H9 (cell line): ENCODE data around the gene P2RX2. TPM values are rescaled to one million over a fixed set of nuclear protein-coding genes. Genes with fewer than 3 reads are reported as not detected.

Experiments
- DNase-seq: peaks from one replicate; pipeline ENCODE4 v3.0.0-alpha.2; 2017
- H2AFZ ChIP-seq: one replicate; pipeline ENCODE4 v1.6.1; 2013; ENCODE audit warnings: mild to moderate bottlenecking, low read length, control low read depth, moderate library complexity
- H2AK5ac ChIP-seq: 2 replicates; pipeline ENCODE4 v1.6.1; 2013; ENCODE audit warnings: low read length, control low read depth, mixed read lengths; ENCODE audit not compliant: insufficient read length
- H2BK120ac ChIP-seq: one replicate; pipeline ENCODE4 v1.6.1; 2013; ENCODE audit warnings: low read depth, mild to moderate bottlenecking, low read length, control low read depth, inconsistent platforms; ENCODE audit not compliant: poor library complexity, severe bottlenecking
- H2BK12ac ChIP-seq: 2 replicates; pipeline ENCODE4 v1.6.1; 2013; ENCODE audit warnings: low read length, control low read depth, mixed read lengths, low read depth; ENCODE audit not compliant: insufficient read length
- H2BK15ac ChIP-seq: 2 replicates; pipeline ENCODE4 v1.6.1; 2013; ENCODE audit warnings: low read depth, low read length, control low read depth
- H2BK20ac ChIP-seq: one replicate; pipeline ENCODE4 v1.6.1; 2013; ENCODE audit warnings: low read depth, mild to moderate bottlenecking, low read length, control low read depth, inconsistent platforms; ENCODE audit not compliant: poor library complexity, severe bottlenecking
- H2BK5ac ChIP-seq: 2 replicates; pipeline ENCODE4 v1.6.1; 2013; ENCODE audit warnings: low read length, control low read depth, mixed read lengths; ENCODE audit not compliant: insufficient read length
- H3K14ac ChIP-seq: 2 replicates; pipeline ENCODE4 v1.6.1; 2013; ENCODE audit warnings: low read length, control low read depth; ENCODE audit not compliant: insufficient read depth
- H3K18ac ChIP-seq: 2 replicates; pipeline ENCODE4 v1.6.1; 2013; ENCODE audit warnings: low read depth, mild to moderate bottlenecking, mixed read lengths, low read length, control low read depth; ENCODE audit not compliant: insufficient read length
- H3K23ac ChIP-seq: 2 replicates; pipeline ENCODE4 v1.6.1; 2013; ENCODE audit warnings: low read length, control low read depth, mixed read lengths, low read depth; ENCODE audit not compliant: insufficient read length
- H3K23me2 ChIP-seq: 2 replicates; pipeline ENCODE4 v1.6.1; 2013; ENCODE audit warnings: low read depth, mild to moderate bottlenecking, mixed read lengths, low read length, control low read depth; ENCODE audit not compliant: insufficient read length, poor library complexity, severe bottlenecking
- H3K27ac ChIP-seq: 2 replicates; pipeline ENCODE4 v1.5.1; 2013; ENCODE audit warnings: low read length, control low read depth, mixed read lengths, low read depth; ENCODE audit not compliant: insufficient read length
- H3K27me3 ChIP-seq: 2 replicates; pipeline ENCODE4 v1.6.1; 2013; ENCODE audit warnings: low read length, control low read depth, inconsistent platforms; ENCODE audit not compliant: insufficient read depth
- H3K4ac ChIP-seq: 2 replicates; pipeline ENCODE4 v1.6.1; 2013; ENCODE audit warnings: low read depth, mild to moderate bottlenecking, control low read depth, inconsistent platforms, low read length, moderate library complexity
- H3K4me1 ChIP-seq: 2 replicates; pipeline ENCODE4 v1.6.1; 2013; ENCODE audit warnings: low read length, control low read depth, inconsistent platforms; ENCODE audit not compliant: insufficient read depth
- H3K4me2 ChIP-seq: 2 replicates; pipeline ENCODE4 v1.6.1; 2013; ENCODE audit warnings: low read length, control low read depth, mixed read lengths; ENCODE audit not compliant: insufficient read length, insufficient read depth
- H3K56ac ChIP-seq: 2 replicates; pipeline ENCODE4 v1.6.1; 2013; ENCODE audit warnings: low read depth, mild to moderate bottlenecking, mixed read lengths, low read length, control low read depth; ENCODE audit not compliant: insufficient read length
- H3K79me1 ChIP-seq: 2 replicates; pipeline ENCODE4 v1.6.1; 2013; ENCODE audit warnings: low read depth, mild to moderate bottlenecking, moderate library complexity, low read length, control low read depth, inconsistent platforms; ENCODE audit not compliant: insufficient read depth, poor library complexity, severe bottlenecking
- H3K79me2 ChIP-seq: 2 replicates; pipeline ENCODE4 v1.6.1; 2013; ENCODE audit warnings: low read length, control low read depth, inconsistent platforms; ENCODE audit not compliant: insufficient read depth
- H3K9ac ChIP-seq: 2 replicates; pipeline ENCODE4 v1.6.1; 2013; ENCODE audit warnings: low read length, control low read depth, mixed read lengths; ENCODE audit not compliant: insufficient read length; ENCODE audit errors: extremely low read depth
- H3K9me3 ChIP-seq: one replicate; pipeline ENCODE4 v1.6.1; 2013; ENCODE audit warnings: low read depth, low read length, inconsistent platforms; ENCODE audit not compliant: control insufficient read depth
- H3T11ph ChIP-seq: one replicate; pipeline ENCODE4 v1.6.1; 2013; ENCODE audit warnings: mild to moderate bottlenecking, low read length, control low read depth, inconsistent platforms
- H4K20me1 ChIP-seq: one replicate; pipeline ENCODE4 v1.6.1; 2013; ENCODE audit not compliant: control insufficient read depth, insufficient read length, insufficient read depth
- H4K5ac ChIP-seq: 2 replicates; pipeline ENCODE4 v1.6.1; 2013; ENCODE audit warnings: low read depth, mild to moderate bottlenecking, mixed read lengths, low read length, control low read depth; ENCODE audit not compliant: insufficient read length
- H4K8ac ChIP-seq: replicated peaks from 2 replicates; pipeline ENCODE4 v1.6.1; 2013; ENCODE audit warnings: low read length, control low read depth, mixed read lengths, low read depth; ENCODE audit not compliant: insufficient read length
- H4K91ac ChIP-seq: 2 replicates; pipeline ENCODE4 v1.6.1; 2013; ENCODE audit warnings: low read depth, mild to moderate bottlenecking, moderate library complexity, mixed read lengths, low read length, control low read depth; ENCODE audit not compliant: insufficient read length
- H3K27ac Mint-ChIP-seq, 3 experiments: 2 replicates in 2 of 3; 3 replicates in 1 of 3; pipeline ENCODE4 v1.8.0; 2020 to 2021; ENCODE audit warnings: mixed read lengths in 3 of 3, mild to moderate bottlenecking in 1 of 3, moderate library complexity in 1 of 3
- H3K27me3 Mint-ChIP-seq: 2 replicates; pipeline ENCODE4 v1.8.0; 2021; ENCODE audit warnings: low read depth, mild to moderate bottlenecking, moderate library complexity, mixed read lengths
- H3K36me3 Mint-ChIP-seq, 3 experiments: 2 replicates in 2 of 3; 3 replicates in 1 of 3; pipeline ENCODE4 v1.8.0; 2020 to 2021; ENCODE audit warnings: low read depth in 3 of 3, mixed read lengths in 3 of 3; ENCODE audit not compliant: insufficient read depth in 1 of 3
- H3K4me1 Mint-ChIP-seq, 2 experiments: 2 replicates each; pipeline ENCODE4 v1.8.0; 2020; ENCODE audit warnings: mixed read lengths in 2 of 2
- H3K4me3 Mint-ChIP-seq, 2 experiments: 2 replicates in 1 of 2; 3 replicates in 1 of 2; pipeline ENCODE4 v1.8.0; 2020 to 2021; ENCODE audit warnings: mild to moderate bottlenecking in 2 of 2, mixed read lengths in 2 of 2, moderate library complexity in 1 of 2
- H3K9me3 Mint-ChIP-seq, 2 experiments: 2 replicates in 1 of 2; 3 replicates in 1 of 2; pipeline ENCODE4 v1.8.0; 2020; ENCODE audit warnings: mild to moderate bottlenecking in 2 of 2, mixed read lengths in 2 of 2, moderate library complexity in 1 of 2
- CTCF ChIP-seq: fragments of 200-600 bp; sonication (generic); conservative IDR thresholded peaks from 3 replicates; pipeline ENCODE4 v1.8.0; 2021; ENCODE audit warnings: antibody characterized with exemption, mild to moderate bottlenecking
- WGBS: extraction: QIAGEN DNeasy Blood & Tissue Kit; methylation state at CpG from one replicate; pipeline ENCODE4 v1.1.7; 2013; ENCODE audit warnings: missing lambda C conversion rate, low lambda C conversion rate, mixed read lengths; ENCODE audit not compliant: insufficient read length; ENCODE audit errors: extremely low coverage; 5-methylcytosine and 5-hydroxymethylcytosine counted together
- total RNA-seq: library from RNA; stranded (reverse); gene quantifications from 2 replicates; pipeline ENCODE4 v1.2.1, GENCODE V29; 2021

Gene P2RX2
- total RNA-seq, 1 experiment from 2014 or later, result 1.8 TPM

GRCh38 chr12:132588319-132588718 lies 30.3 kb upstream of the P2RX2 start:
- Histone ChIP-seq H2BK12ac (no peak overlapping the region), H2BK20ac (no peak overlapping the region), H2AK5ac (no peak overlapping the region), H3K79me2 (no peaks in the 10 kb centered on the region), H2BK5ac (no peak overlapping the region), H3K18ac (no peak overlapping the region), H2BK15ac (no peak overlapping the region), H4K20me1 (no peaks in the 10 kb centered on the region), H3K14ac (no peak overlapping the region), H3K56ac (no peak overlapping the region), H4K91ac (no peak overlapping the region), H3K27me3 (peaks cover 46% of the 10 kb centered on the region; the same call in 1 of the 2 replicates), H3T11ph (no peak overlapping the region), H4K8ac (no peak overlapping the region), H2BK120ac (no peak overlapping the region), H4K5ac (no peak overlapping the region), H3K9me3 (no peaks in the 10 kb centered on the region), H3K23ac (no peak overlapping the region), H3K23me2 (peaks cover 3% of the 10 kb centered on the region), H3K79me1 (no peaks in the 10 kb centered on the region), H2AFZ (no peak overlapping the region), H3K4me2 (no peak overlapping the region), H3K4me1 (no peaks in the 10 kb centered on the region), H3K27ac (no peak overlapping the region), H3K4ac (no peak overlapping the region), H3K9ac (no peak overlapping the region)
- H3K27me3 Mint-ChIP-seq, result peaks cover 98% of the 10 kb centered on the region
- peaks cover 0 to 4% of the 10 kb centered on the region in 2 experiments; a peak in 1 of 5 replicates for H3K9me3 Mint-ChIP-seq
- WGBS, result no CpG with 5 or more reads among the region's 6 CpGs
- no peak for DNase-seq
- peaks cover 0 to 2% (median 0%) of the 10 kb centered on the region in 3 experiments; a peak in 1 of 7 replicates for H3K36me3 Mint-ChIP-seq
- H3K4me3 Mint-ChIP-seq, result no peak overlapping the region
- H3K27ac Mint-ChIP-seq, result no peak overlapping the region
- no peak for TF ChIP-seq CTCF
- peaks cover 4 to 10% of the 10 kb centered on the region in 2 experiments for H3K4me1 Mint-ChIP-seq
